Measurements from ENCODE around the gene CLCN6.

Gene CLCN6

DNA sequence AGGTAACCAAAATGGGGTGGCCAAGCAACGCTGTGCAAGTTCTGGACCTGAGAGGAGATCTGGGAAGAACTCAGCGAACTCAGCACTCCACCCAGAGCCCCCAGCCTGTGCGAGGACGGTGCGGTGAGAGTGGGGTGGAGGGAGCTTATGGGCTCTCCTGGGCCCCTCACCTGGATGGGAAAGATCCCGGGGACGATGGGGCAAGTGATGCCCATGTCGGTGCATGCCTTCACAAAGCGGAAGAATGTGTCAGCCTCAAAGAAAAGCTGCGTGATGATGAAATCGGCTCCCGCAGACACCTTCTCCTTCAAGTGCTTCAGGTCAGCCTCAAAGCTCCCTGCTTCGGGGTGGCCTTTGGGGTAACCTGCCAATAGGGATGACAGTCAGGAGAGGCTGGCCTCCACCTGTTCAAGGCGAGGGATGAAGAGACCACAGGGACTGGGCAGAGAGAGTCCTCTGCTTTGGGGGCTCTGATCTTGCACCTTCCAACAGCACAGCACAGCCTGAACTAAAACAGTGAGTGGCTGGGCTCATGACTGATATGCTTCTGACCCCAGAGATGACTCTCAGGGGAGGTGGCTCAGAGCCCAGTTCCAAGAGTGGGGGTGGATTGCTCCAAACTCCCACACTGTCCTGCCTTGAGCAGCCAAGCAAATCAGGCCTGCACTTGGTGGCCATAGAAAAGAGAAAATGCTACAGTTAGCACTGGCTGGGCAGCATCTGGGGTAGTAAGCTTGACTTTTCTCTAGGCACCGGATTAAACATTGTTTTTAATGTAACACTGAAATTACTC lies 9.8 kb upstream of the CLCN6 start:
- FAIRE-seq (no peak), DNase-seq (ENCODE audit: insufficient read length, low spot score) (no peak)
- TF ChIP-seq, protein P1, sequence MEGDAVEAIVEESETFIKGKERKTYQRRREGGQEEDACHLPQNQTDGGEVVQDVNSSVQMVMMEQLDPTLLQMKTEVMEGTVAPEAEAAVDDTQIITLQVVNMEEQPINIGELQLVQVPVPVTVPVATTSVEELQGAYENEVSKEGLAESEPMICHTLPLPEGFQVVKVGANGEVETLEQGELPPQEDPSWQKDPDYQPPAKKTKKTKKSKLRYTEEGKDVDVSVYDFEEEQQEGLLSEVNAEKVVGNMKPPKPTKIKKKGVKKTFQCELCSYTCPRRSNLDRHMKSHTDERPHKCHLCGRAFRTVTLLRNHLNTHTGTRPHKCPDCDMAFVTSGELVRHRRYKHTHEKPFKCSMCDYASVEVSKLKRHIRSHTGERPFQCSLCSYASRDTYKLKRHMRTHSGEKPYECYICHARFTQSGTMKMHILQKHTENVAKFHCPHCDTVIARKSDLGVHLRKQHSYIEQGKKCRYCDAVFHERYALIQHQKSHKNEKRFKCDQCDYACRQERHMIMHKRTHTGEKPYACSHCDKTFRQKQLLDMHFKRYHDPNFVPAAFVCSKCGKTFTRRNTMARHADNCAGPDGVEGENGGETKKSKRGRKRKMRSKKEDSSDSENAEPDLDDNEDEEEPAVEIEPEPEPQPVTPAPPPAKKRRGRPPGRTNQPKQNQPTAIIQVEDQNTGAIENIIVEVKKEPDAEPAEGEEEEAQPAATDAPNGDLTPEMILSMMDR (IDR thresholded peaks at IDR 0.05; ENCODE audit: insufficient read depth, missing control alignments), result no peak

DNA sequence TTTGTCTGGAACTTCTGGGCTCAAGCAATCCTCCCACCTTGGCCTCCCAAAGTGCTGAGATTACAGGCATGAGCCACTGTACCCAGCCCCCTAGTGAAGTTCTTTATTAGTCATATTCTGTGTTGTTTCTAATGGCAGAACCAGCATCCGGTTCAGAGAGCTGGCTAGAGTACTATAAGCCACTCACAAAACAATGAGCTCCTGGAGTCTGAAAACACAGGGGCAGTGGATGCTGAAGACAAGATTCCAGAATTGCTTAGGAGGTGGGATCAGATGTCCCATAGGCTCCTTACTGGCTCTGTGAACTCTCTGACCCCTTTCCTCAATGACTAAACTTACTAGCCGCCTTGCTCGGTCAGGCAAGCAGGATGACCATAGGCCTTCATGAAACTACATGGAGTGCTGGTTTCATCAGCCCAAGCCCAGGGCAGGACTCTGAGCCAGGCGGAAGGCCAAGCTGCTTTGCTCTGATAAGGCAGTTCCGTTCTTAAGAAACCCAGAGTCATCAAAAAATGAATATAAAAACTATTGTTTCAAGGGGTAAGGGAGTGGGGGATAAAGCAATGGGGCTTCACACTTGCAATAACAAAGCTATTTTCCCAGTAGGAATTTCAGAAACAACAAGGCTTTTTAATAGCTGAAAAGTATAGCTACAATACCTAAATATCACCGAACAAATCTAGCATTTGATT lies 8.3 kb upstream of the CLCN6 start:
- DNase-seq (ENCODE audit: insufficient read length, low spot score), result no peak
- TF ChIP-seq, protein P1 (IDR thresholded peaks at IDR 0.05; ENCODE audit: insufficient read depth, missing control alignments), result no peak
- FAIRE-seq, result no peak

DNA sequence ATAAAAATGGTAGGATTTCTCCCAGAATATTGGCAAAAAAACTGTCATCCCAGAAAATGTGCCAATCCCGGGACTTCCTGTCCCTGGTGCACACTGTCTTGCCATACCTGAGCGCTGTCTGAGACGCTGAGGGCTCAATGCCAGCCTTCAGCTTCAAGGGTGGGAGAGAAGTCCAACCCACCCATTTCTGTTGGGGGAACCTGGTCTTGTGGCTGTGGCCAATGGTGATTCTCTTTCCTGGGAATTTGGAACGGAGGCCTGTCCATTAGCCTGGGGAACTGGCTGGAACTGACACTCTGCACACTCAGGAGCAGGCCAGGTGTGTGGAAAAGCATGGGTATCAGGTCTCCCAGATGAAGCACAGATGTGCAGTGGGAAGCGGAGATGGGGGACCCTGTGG lies 6.9 kb upstream of the CLCN6 start:
- DNase-seq (ENCODE audit: insufficient read length, low spot score), result no peak
- TF ChIP-seq, protein P1 (IDR thresholded peaks at IDR 0.05; ENCODE audit: insufficient read depth, missing control alignments), result no peak
- no peak for FAIRE-seq

DNA sequence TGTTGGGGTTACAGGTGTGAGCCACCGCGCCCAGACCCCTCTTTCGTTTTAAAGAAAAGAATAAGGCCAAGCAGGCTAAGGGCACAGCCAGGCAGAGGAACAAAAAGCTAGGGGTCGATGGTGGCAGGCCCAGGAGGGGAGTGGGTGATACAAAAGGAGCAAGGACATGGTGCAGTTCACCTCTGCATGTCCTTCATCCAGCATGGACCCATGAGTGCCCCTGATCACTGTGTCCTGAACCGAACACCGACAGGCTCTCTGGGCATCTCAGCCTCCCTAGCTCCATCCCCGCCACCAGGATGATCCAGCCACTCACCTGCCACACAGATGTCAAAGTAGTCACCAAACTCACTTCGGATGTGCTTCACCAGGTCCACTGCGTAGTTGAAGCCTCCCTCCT lies 6.1 kb upstream of the CLCN6 start:
- FAIRE-seq, result no peak
- TF ChIP-seq, protein P1 (IDR thresholded peaks at IDR 0.05; ENCODE audit: insufficient read depth, missing control alignments), result no peak
- no peak for DNase-seq (ENCODE audit: insufficient read length, low spot score)

DNA sequence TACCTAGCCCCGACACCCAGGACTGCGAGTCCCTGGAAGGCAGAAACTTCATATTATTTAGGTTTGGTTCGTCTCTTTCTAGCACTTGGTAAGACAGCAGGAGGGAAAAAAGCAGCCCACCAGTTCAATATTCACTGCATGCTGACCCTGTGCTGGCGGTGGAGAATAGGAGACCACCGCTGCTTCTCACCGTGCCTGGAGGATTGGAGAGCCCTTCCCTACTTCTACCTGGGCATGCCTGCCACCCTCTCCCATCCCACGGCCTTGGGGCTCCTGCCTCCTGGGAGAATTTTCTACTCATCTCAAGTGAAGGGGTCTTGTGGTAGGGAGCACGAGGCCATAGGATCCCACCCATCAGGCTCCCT lies 5.6 kb upstream of the CLCN6 start:
- TF ChIP-seq, protein P1 (IDR thresholded peaks at IDR 0.05; ENCODE audit: insufficient read depth, missing control alignments), result no peak
- no peak for FAIRE-seq
- DNase-seq (ENCODE audit: insufficient read length, low spot score), result no peak

DNA sequence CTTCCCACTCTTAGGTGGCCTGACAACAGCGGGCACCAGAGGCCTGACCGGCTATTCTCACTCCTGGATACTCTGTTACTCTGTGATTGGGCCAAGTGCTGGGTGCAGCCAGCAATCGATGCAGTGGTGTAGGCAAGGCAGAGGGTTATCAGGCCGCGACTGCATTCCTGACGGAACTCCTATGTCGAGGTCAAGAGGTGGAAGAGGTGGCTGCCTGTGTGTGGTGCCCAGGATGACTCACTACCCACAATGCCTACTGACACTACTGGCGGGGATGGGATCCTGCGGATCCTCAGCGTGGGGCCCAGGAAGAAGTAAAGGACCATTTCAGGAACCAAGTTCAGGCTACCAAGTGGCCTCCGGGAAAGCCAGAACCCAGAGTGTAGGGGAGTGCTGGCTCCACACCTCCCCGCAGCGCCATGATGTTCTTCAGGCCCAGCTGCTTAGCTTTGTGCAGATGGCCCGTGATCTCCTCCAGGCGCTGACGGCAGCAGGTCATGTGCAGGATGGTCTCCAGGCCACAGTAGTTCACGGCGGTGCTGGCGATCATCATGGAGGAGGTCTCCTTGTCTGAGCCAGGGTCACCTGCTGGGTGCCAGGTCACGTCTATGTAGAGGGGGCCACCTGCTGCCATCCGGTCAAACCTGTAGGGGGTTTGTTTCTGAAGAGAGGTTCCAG lies 5.1 kb upstream of the CLCN6 start:
- FAIRE-seq (no peak), DNase-seq (ENCODE audit: insufficient read length, low spot score) (no peak)
- TF ChIP-seq, protein P1 (IDR thresholded peaks at IDR 0.05; ENCODE audit: insufficient read depth, missing control alignments), result no peak
